Suprapubic skin (tissue), 3 donors: ENCODE data around the gene SRP54.

Source experiments
- EP300 ChIP-seq: sonication (generic); formaldehyde crosslinking; IDR thresholded peaks from one replicate; pipeline ENCODE4 v1.6.1; 2017; ENCODE audit warnings: antibody characterized with exemption
- POLR2A ChIP-seq, 2 donors: fragments of 450-650 bp; IDR thresholded peaks; one replicate each; pipeline ENCODE4 v1.6.1; 2017; ENCODE audit warnings: antibody characterized with exemption in 2 of 2, mild to moderate bottlenecking in 2 of 2, moderate library complexity in 2 of 2
- TF ChIP-seq, protein P1 (sequence below), 2 donors: fragments of 200-600 bp in 1 of 2; fragments of 450-650 bp in 1 of 2; sonication (generic) in 1 of 2; IDR thresholded peaks; one replicate each; pipeline ENCODE4 v1.5.1; 2016 to 2019; ENCODE audit warnings: antibody characterized with exemption in 2 of 2, mild to moderate bottlenecking in 1 of 2, moderate library complexity in 1 of 2

DNA sequence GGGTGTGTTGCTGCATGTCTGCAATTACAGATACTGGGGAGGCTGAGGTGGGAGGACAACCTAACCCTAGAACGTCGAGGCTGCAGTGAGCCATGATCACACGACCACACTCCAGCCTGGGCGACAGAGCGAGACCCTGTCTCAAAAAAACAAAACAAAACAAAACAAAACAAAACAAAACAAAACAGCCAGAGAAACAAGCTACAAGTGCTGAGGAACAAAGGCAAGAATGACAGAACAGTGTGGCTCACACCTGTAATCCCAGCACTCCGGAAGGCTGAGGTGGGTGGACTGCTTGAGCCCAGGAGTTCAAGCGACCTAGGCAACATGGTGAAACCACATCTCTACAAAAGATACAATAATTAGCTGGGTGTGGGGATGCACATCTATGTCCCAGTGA is 38.0 kb upstream of the SRP54 start:
- TF ChIP-seq, protein P1, sequence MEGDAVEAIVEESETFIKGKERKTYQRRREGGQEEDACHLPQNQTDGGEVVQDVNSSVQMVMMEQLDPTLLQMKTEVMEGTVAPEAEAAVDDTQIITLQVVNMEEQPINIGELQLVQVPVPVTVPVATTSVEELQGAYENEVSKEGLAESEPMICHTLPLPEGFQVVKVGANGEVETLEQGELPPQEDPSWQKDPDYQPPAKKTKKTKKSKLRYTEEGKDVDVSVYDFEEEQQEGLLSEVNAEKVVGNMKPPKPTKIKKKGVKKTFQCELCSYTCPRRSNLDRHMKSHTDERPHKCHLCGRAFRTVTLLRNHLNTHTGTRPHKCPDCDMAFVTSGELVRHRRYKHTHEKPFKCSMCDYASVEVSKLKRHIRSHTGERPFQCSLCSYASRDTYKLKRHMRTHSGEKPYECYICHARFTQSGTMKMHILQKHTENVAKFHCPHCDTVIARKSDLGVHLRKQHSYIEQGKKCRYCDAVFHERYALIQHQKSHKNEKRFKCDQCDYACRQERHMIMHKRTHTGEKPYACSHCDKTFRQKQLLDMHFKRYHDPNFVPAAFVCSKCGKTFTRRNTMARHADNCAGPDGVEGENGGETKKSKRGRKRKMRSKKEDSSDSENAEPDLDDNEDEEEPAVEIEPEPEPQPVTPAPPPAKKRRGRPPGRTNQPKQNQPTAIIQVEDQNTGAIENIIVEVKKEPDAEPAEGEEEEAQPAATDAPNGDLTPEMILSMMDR (IDR thresholded peaks at IDR 0.05), result no peak
- TF ChIP-seq POLR2A (IDR thresholded peaks at IDR 0.05) (no peak), EP300 (no peak)
